PFSK-1 (cell line): ENCODE results near the gene CRISPLD2.

ENCODE experiments used
- FOXP2 ChIP-seq: optimal IDR thresholded peaks from 2 replicates; pipeline ENCODE3; 2011; ENCODE audit warnings: borderline replicate concordance, control low read depth, inconsistent platforms; ENCODE audit not compliant: insufficient read depth; ENCODE audit errors: extremely low read length, extremely low read depth
- POLR2AphosphoS5 ChIP-seq: IDR thresholded peaks from 2 replicates; pipeline ENCODE4 v1.6.1; 2012; ENCODE audit warnings: low read depth, mild to moderate bottlenecking, control low read depth, low read length, moderate library complexity
- REST ChIP-seq, 2 experiments: IDR thresholded peaks; 2 replicates each; pipeline versions ENCODE4 v1.6.1 to v1.8.0; 2011 to 2012; ENCODE audit warnings: low read depth in 2 of 2, low read length in 2 of 2, control low read depth in 1 of 2, inconsistent platforms in 1 of 2, mild to moderate bottlenecking in 1 of 2, moderate library complexity in 1 of 2; ENCODE audit not compliant: insufficient read depth in 1 of 2
- SIN3A ChIP-seq: IDR thresholded peaks from 2 replicates; pipeline ENCODE4 v1.6.1; 2012; ENCODE audit warnings: mild to moderate bottlenecking, low read length, moderate library complexity, borderline replicate concordance; ENCODE audit not compliant: insufficient read depth
- TAF1 ChIP-seq: IDR thresholded peaks from 2 replicates; pipeline ENCODE4 v1.6.1; 2012; ENCODE audit warnings: low read length, control low read depth, borderline replicate concordance; ENCODE audit not compliant: insufficient read depth

Gene CRISPLD2

GRCh38 chr16:84840687-84841627, 21.2 kb downstream of the CRISPLD2 start:
- TF ChIP-seq POLR2AphosphoS5 (no peak), TAF1 (no peak), SIN3A (no peak), FOXP2 (no peak), REST (IDR thresholded peaks at IDR 0.05; ENCODE audit: insufficient read depth in 1 of 2, low read depth in 2 of 2, low read length in 2 of 2) (no peak)

DNA sequence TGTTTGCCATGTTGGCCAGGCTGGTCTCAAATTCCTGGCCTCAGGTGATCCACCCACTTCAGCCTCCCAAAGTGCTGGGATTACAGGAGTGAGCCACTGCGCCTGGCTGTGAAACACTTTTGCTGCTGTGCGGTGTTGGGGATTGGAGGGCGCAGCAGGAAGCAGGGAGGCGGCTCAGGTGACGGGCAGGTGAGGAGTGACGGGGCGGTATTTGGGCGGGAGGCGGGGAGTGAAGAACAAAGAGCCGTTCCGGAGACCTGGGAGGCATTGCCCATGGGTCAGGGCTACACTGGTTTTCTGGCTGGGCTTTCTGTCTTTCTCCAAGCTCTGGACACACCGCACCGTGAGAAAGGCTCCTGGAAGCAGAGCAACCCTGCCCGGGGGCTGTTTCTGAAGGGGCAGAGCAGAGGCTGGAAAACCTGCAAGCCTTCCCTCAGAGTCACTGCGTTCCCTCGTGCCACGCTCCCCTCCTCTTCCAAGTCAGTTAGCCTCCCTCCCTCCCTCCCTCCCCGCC, 22.1 kb downstream of the CRISPLD2 start:
- no peak for TF ChIP-seq TAF1
- TF ChIP-seq REST (IDR thresholded peaks at IDR 0.05; ENCODE audit: insufficient read depth in 1 of 2, low read depth in 2 of 2, low read length in 2 of 2) = no peak
- TF ChIP-seq SIN3A = no peak
- TF ChIP-seq FOXP2 = no peak
- no peak for TF ChIP-seq POLR2AphosphoS5

- TF ChIP-seq FOXP2 = no peak
- no peak for TF ChIP-seq REST (IDR thresholded peaks at IDR 0.05; ENCODE audit: insufficient read depth in 1 of 2, low read depth in 2 of 2, low read length in 2 of 2)
- no peak for TF ChIP-seq POLR2AphosphoS5
- no peak for TF ChIP-seq TAF1
Measured at GRCh38 chr16:84842516-84843148, 22.8 kb downstream of the CRISPLD2 start.

DNA sequence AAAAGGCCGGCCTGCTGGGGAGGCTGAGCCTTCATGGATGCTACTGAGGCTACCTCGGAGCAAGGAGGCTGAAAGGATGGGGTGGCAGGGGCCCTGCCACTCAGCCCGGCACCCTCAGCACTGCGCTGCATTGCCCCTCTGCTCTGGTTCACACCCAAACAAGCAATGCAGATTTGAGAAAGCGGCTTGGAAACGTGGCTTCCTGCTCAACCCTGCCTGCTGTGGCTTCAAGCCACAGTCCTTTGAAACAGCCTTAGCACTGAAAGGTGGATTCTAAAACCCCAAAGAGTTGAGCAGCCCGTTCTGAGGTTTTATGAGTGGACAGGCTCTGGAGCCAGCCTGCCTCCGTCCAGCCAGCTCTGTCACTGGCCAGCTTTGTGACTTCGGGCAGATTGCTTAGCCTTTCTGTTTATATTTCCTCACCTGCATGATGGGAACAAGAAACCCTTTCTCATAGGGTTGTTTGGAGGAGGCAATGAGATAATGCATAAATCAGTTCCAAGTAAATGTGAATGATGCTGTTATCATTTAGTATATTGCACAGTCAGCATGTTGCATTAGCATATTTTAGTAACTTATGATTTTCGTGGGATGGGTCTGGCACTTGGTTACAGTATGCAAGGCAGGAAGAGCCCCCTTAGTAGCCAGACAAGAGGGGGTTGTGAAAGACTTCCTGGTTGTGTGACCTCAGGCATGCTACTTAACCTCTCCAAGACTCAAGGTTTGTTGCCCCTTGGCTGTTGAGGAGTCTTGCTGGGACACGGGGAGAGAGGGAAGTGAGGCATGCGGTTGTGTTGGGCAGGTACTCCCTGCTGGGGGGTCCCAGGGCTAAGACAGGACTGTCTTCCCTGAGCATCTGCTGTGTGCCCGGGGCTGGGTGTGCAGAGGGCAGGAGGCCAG, 23.6 kb downstream of the CRISPLD2 start:
- TF ChIP-seq FOXP2 (no peak), SIN3A (no peak), REST (IDR thresholded peaks at IDR 0.05; ENCODE audit: insufficient read depth in 1 of 2, low read depth in 2 of 2, low read length in 2 of 2) (no peak), POLR2AphosphoS5 (no peak), TAF1 (no peak)
